CD4-positive, alpha-beta T cell treated with Interleukin-17A for 1 hour (primary cell): ENCODE measurements around the gene PCDHB1.
A peak's percentile ranks its signal among the peaks of the same experiment; 100 is the strongest.
"Not testable (repeated sequence)": the region's sequence is repeated elsewhere in the genome, so short reads cannot be mapped to it uniquely, and the experiment has no call there.

Experiments
- DNase-seq: peaks from one replicate; pipeline ENCODE4 v3.0.0-alpha.2; 2020

The PCDHB1 gene

GRCh38 chr5:141082228-141082627 lies 31.1 kb downstream of the PCDHB1 start:
- DNase-seq, result no peak

- peak; percentile 60 for DNase-seq
Observed at GRCh38 chr5:141084487-141084989, 33.4 kb downstream of the PCDHB1 start.

GRCh38 chr5:141094481-141095262 lies 43.5 kb downstream of the PCDHB1 start, which contains the start of gene PCDHB2:
TSS of gene PCDHB2 (plus strand) at chr5:141094615. CDS start at chr5:141094791, 176 bp downstream.
- DNase-seq, result no peak

GRCh38 chr5:141095263-141095641 lies 44.1 kb downstream of the PCDHB1 start:
- no peak for DNase-seq

- not testable (repeated sequence) for DNase-seq
Observed at GRCh38 chr5:141096181-141096580, 45.0 kb downstream of the PCDHB1 start.

GRCh38 chr5:141096586-141096985 lies 45.4 kb downstream of the PCDHB1 start:
- DNase-seq, result not testable (repeated sequence)

GRCh38 chr5:141100243-141100805 lies 49.1 kb downstream of the PCDHB1 start, which contains the start of gene PCDHB3:
TSS of gene PCDHB3 (plus strand) at chr5:141100473. CDS start at chr5:141100650, 177 bp downstream.
- DNase-seq, result no peak

- no peak for DNase-seq
Observed at GRCh38 chr5:141101059-141101458, 49.9 kb downstream of the PCDHB1 start.

GRCh38 chr5:141102070-141102469 lies 50.9 kb downstream of the PCDHB1 start:
- DNase-seq, result not testable (repeated sequence)

- DNase-seq, result not testable (repeated sequence)
Observed at GRCh38 chr5:141102471-141102870, 51.3 kb downstream of the PCDHB1 start.

GRCh38 chr5:141105350-141105749 lies 54.2 kb downstream of the PCDHB1 start:
- no peak for DNase-seq
